ENCODE measurements around the gene HUNK.

HUNK gene

DNA sequence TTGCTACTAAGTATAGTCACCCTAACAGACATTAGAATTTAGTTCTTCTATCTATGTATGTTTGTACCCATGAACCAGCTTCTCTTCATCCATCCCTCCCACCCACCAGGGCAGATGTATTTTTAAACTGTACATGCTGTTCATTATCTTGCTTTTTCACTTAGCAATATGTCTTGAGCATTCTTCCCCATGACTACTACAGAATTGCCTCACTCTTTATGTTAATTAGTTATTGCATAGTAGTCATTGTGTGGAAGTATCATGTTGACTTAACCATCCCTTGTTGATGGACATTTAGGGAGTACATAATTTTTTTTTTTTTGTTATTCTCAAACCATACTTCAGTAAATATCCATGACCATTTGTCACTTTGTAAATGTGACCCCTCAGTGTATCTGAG lies 9.9 kb downstream of the HUNK start:
- peaks cover 52% of the 10 kb centered on the region for H3K4me1 Mint-ChIP-seq
- no peak overlapping the region for H3K4me3 Mint-ChIP-seq
- TF ChIP-seq CTCF (IDR thresholded peaks at IDR 0.05; ENCODE audit: unreplicated experiment in 3 of 3) = no peak
- peaks cover 5% of the 10 kb centered on the region for H3K27me3 Mint-ChIP-seq (ENCODE audit: low read depth)
- no peaks in the 10 kb centered on the region for H3K9me3 Mint-ChIP-seq
- H3K36me3 Mint-ChIP-seq (ENCODE audit: low read depth) = peaks cover 40% of the 10 kb centered on the region
- H3K27ac Mint-ChIP-seq = no peak overlapping the region

- TF ChIP-seq CTCF (IDR thresholded peaks at IDR 0.05; ENCODE audit: unreplicated experiment in 3 of 3) = no peak
- H3K4me1 Mint-ChIP-seq = peaks cover 51% of the 10 kb centered on the region
Measured at GRCh38 chr21:31885146-31885545, 12.3 kb downstream of the HUNK start.

GRCh38 chr21:31886915-31887314 lies 14.1 kb downstream of the HUNK start:
- H3K4me3 Mint-ChIP-seq = no peak overlapping the region
- TF ChIP-seq CTCF (IDR thresholded peaks at IDR 0.05; ENCODE audit: unreplicated experiment in 3 of 3) = no peak
- peaks cover 5% of the 10 kb centered on the region for H3K27me3 Mint-ChIP-seq (ENCODE audit: low read depth)
- H3K36me3 Mint-ChIP-seq (ENCODE audit: low read depth) = peaks cover 37% of the 10 kb centered on the region
- peaks cover 42% of the 10 kb centered on the region for H3K4me1 Mint-ChIP-seq
- no peaks in the 10 kb centered on the region for H3K9me3 Mint-ChIP-seq
- peak overlapping the region; percentile 73 to 96 (median 87) for H3K27ac Mint-ChIP-seq

More at GRCh38 chr21:31885146-31885545, 12.3 kb downstream of the HUNK start:
- Mint-ChIP-seq H3K36me3 (ENCODE audit: low read depth) (peaks cover 41% of the 10 kb centered on the region), H3K27ac (no peak overlapping the region), H3K27me3 (ENCODE audit: low read depth) (peaks cover 5% of the 10 kb centered on the region), H3K4me3 (no peak overlapping the region), H3K9me3 (no peaks in the 10 kb centered on the region)

DNA sequence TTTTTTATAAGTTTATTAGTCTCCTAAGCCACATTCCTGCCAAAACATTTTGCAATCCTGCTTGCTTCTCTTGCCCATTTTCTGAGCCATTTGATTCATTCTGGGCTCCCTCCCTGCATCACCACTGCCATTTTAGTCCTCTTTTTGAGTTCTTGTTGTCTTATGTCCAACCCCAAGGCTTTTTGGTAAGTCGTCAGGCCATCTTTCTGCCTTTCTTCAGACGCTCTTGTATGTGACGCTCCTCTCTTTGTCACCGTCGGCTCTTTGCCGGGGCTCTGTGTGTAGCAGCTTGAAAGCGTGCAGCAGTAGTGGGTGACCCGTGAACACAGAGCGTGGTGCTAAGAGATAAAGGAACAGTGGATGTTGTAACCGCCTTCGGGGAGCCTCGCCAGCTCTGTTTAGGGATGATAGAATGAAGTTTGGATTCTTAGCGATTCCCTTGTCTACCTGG lies 14.6 kb downstream of the HUNK start:
- peaks cover 41% of the 10 kb centered on the region for H3K4me1 Mint-ChIP-seq
- no peak overlapping the region for H3K4me3 Mint-ChIP-seq
- no peaks in the 10 kb centered on the region for H3K9me3 Mint-ChIP-seq
- no peak for TF ChIP-seq CTCF (IDR thresholded peaks at IDR 0.05; ENCODE audit: unreplicated experiment in 3 of 3)
- H3K36me3 Mint-ChIP-seq (ENCODE audit: low read depth) = peaks cover 32% of the 10 kb centered on the region
- peak overlapping the region; percentile 73 to 96 (median 87) for H3K27ac Mint-ChIP-seq
- H3K27me3 Mint-ChIP-seq (ENCODE audit: low read depth) = peaks cover 5% of the 10 kb centered on the region

- Mint-ChIP-seq H3K4me1 (peaks cover 52% of the 10 kb centered on the region), H3K27me3 (ENCODE audit: low read depth) (peaks cover 5% of the 10 kb centered on the region), H3K4me3 (peak overlapping the region in 2 of 3 experiments; percentile 31 to 48), H3K9me3 (no peaks in the 10 kb centered on the region), H3K27ac (peak overlapping the region; percentile 73 to 96 (median 93)), H3K36me3 (ENCODE audit: low read depth) (peaks cover 21% of the 10 kb centered on the region)
- no peak for TF ChIP-seq CTCF (IDR thresholded peaks at IDR 0.05; ENCODE audit: unreplicated experiment in 3 of 3)
Measured at GRCh38 chr21:31888936-31889371, 16.1 kb downstream of the HUNK start.

- no peak for TF ChIP-seq CTCF (IDR thresholded peaks at IDR 0.05; ENCODE audit: unreplicated experiment in 3 of 3)
- H3K4me3 Mint-ChIP-seq = no peak overlapping the region
- peak overlapping the region; percentile 73 to 96 (median 93) for H3K27ac Mint-ChIP-seq
- no peaks in the 10 kb centered on the region for H3K9me3 Mint-ChIP-seq
- H3K27me3 Mint-ChIP-seq (ENCODE audit: low read depth) = peaks cover 5% of the 10 kb centered on the region
- peaks cover 21% of the 10 kb centered on the region for H3K36me3 Mint-ChIP-seq (ENCODE audit: low read depth)
- peaks cover 57% of the 10 kb centered on the region for H3K4me1 Mint-ChIP-seq
Measured at GRCh38 chr21:31889460-31889859, 16.6 kb downstream of the HUNK start.

All from nephron (organoid).